Adrenal gland (tissue), 12 donors: ENCODE data around the gene NOSTRIN. TPM values are rescaled to one million over a fixed set of nuclear protein-coding genes. Genes with fewer than 3 reads are reported as not detected.

ENCODE experiments used
- DNase-seq, 7 donors: peaks; one replicate each; pipeline ENCODE4 v3.0.0-alpha.2; 2019 to 2020
- H3K27ac ChIP-seq, 5 donors: fragments of 200-600 bp; sonication (generic) in 4 of 5; 1 replicate in 3 of 5; 2 replicates in 2 of 5; pipeline versions ENCODE4 v1.5.1 to v1.8.0; 2016 to 2020; ENCODE audit warnings: mild to moderate bottlenecking in 1 of 5
- H3K27me3 ChIP-seq: fragments of 200-600 bp; 2 replicates; pipeline ENCODE4 v1.8.0; 2021
- H3K36me3 ChIP-seq, 2 donors: fragments of 200-600 bp; replicated peaks in 1 of 2; 1 replicate in 1 of 2; 2 replicates in 1 of 2; pipeline versions ENCODE4 v1.5.1 to v1.8.0; 2018 to 2022
- H3K4me1 ChIP-seq, 2 donors: fragments of 200-600 bp; replicated peaks in 1 of 2; 1 replicate in 1 of 2; 2 replicates in 1 of 2; pipeline versions ENCODE4 v1.5.1 to v1.8.0; 2018 to 2021
- H3K4me3 ChIP-seq, 4 donors: fragments of 200-600 bp; sonication (generic) in 3 of 4; one replicate each; pipeline ENCODE4 v1.5.1; 2016 to 2018
- H3K9me3 ChIP-seq, 3 donors: fragments of 200-600 bp; sonication (generic) in 1 of 3; replicated peaks in 1 of 3; 1 replicate in 2 of 3; 2 replicates in 1 of 3; pipeline versions ENCODE4 v1.5.1 to v1.8.0; 2016 to 2021
- CTCF ChIP-seq, 6 experiments: fragments of 450-650 bp in 4 of 6; fragments of 200-600 bp in 2 of 6; sonication (generic) in 1 of 6; IDR thresholded peaks; 1 replicate in 5 of 6; 2 replicates in 1 of 6; pipeline versions ENCODE4 v1.5.1 to v1.8.0; 2016 to 2021; ENCODE audit warnings: antibody characterized with exemption in 6 of 6, mild to moderate bottlenecking in 2 of 6, moderate library complexity in 1 of 6
- POLR2A ChIP-seq, 2 donors: fragments of 450-650 bp; IDR thresholded peaks; one replicate each; pipeline ENCODE4 v1.6.1; 2017; ENCODE audit warnings: antibody characterized with exemption in 2 of 2, mild to moderate bottlenecking in 2 of 2, moderate library complexity in 1 of 2
- WGBS, 4 donors: extraction: QIAGEN DNeasy Blood & Tissue Kit in 2 of 4; methylation state at CpG; one replicate each; pipeline versions ENCODE4 v1.1.5 to v1.1.7; 2013 to 2017; 5-methylcytosine and 5-hydroxymethylcytosine counted together
- intact Hi-C, 2 donors: fragments of 100-400 bp; cut with DNase I; formaldehyde crosslinking; loops; one replicate each; pipeline versions ENCODE4 v1.14.1 to v1.15.0; 2022 to 2023
- polyA plus RNA-seq, 3 donors: library from polyadenylated mRNA; stranded (reverse); fragments of 200-250 nt in 2 of 3; fragments of 350-450 nt in 1 of 3; fragmentation: Illumina TruSeq in 1 of 3; extraction: RNeasy Lipid Tissue Mini Kit (QIAGEN cat#74804) in 1 of 3; gene quantifications; one replicate each; pipeline ENCODE4 v1.2.3, GENCODE V29; 2013 to 2014
- total RNA-seq, 9 donors: library from RNA; depleted of rRNA in 4 of 9; stranded (reverse); fragments of >200 nt in 4 of 9; fragments of 120-200 nt in 1 of 9; fragmentation: NEBNext Ultra II Directional in 1 of 9; extraction: Animal tissue kit (Norgen Biotek cat#: 25700) in 1 of 9; gene quantifications; one replicate each; pipeline versions ENCODE4 v1.1.0 to v1.2.4, GENCODE V29; 2013 to 2023
- donor health status: healthy with polysubstance abuse.
- donor health status: Bipolar disorder and iron deficiency.
- donor health status: DM: yes; HTN: yes; CAD: no.
- donor health status: DM: no; HTN: no; CAD: no.
- donor health status: DM: no; HTN: no; CAD: no.
- donor health status: DM: yes; HTN: yes; CAD: no.

The NOSTRIN gene
- total and polyA plus RNA-seq, 12 donors: 13.9 to 134 (median 35.6) TPM

DNA sequence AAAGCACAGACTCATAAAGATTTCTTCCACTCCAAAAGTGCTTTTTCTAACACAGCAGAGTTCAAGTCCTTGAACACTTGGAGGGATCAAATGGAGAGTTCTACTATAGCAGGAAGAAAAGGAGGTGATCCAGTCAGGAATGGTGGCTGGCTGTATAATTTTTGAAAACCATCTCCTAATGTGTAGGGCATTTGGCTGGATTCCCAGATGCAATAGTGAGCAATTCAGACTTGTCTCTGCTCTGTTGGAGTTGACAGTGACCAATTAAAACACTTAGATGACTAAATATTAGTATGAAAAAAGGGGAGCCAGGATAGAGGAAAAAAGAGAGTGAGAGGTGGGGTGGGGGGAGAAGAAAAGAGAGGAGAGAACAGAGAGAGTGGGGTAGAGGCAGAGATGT is 93.3 kb downstream of the NOSTRIN start:
- no peak for TF ChIP-seq CTCF (IDR thresholded peaks at IDR 0.05)
- no peak for TF ChIP-seq POLR2A (IDR thresholded peaks at IDR 0.05)
- H3K27me3 ChIP-seq: no peaks in the 10 kb centered on the region
- no peak for DNase-seq
- H3K4me3 ChIP-seq: no peak overlapping the region
- no peaks in the 10 kb centered on the region for H3K36me3 ChIP-seq
- H3K9me3 ChIP-seq: no peaks in the 10 kb centered on the region
- intact Hi-C loops: no loop called here
- H3K4me1 ChIP-seq: no peaks in the 10 kb centered on the region
- no peak overlapping the region for H3K27ac ChIP-seq

DNA sequence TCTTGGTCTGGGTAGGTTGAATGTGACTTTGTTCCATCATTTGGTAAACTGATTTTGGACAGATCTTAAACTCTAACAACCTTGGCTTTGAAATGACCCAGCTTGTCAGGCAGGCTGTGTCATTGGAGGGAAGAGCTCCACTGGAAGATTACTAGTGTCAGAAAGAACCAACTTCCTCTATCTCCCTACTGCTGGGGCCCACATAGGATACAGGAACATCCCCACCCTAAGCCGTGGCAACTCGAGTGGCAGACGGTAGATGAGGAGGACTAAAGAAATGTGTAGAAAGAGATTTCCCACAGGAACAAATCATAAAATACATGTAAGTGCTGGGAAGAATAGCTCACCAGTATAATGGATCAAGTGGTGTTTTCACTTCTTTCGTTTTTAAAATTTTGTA is 94.3 kb downstream of the NOSTRIN start:
- WGBS, 4 donors: 54 to 67% (median 59%) methylated on average over 4 of the region's 4 CpGs
- no peak for DNase-seq
- no peaks in the 10 kb centered on the region for H3K4me1 ChIP-seq
- intact Hi-C loops: no loop called here
- no peak overlapping the region for H3K27ac ChIP-seq
- no peaks in the 10 kb centered on the region for H3K27me3 ChIP-seq
- H3K9me3 ChIP-seq: no peaks in the 10 kb centered on the region
- no peaks in the 10 kb centered on the region for H3K36me3 ChIP-seq
- no peak for TF ChIP-seq CTCF (IDR thresholded peaks at IDR 0.05)
- TF ChIP-seq POLR2A (IDR thresholded peaks at IDR 0.05): no peak
- no peak overlapping the region for H3K4me3 ChIP-seq

DNA sequence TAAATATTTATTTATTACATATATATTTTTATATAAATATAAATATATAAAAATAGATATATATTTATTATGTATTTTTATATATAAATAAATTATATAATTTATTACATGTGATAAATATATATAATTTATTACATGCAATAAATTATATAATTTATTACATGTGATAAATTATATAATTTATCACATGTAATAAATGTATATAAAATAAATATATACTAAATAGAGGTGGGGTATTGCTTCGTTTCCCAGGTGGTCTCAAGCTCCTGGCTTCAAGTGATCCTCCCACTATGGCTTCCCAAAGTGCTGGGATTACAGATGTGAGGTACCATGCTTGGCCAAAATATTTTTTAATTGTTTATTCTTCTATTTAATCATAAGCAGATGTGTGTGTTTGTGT is 95.0 kb downstream of the NOSTRIN start:
- Histone ChIP-seq H3K27ac (no peak overlapping the region), H3K36me3 (no peaks in the 10 kb centered on the region), H3K27me3 (no peaks in the 10 kb centered on the region), H3K4me1 (no peaks in the 10 kb centered on the region), H3K4me3 (no peak overlapping the region), H3K9me3 (no peaks in the 10 kb centered on the region)
- intact Hi-C loops: no loop called here
- 50 to 89% (median 56%) methylated on average over 1 of the region's 1 CpG for WGBS, 4 donors
- TF ChIP-seq CTCF (IDR thresholded peaks at IDR 0.05) (no peak), POLR2A (IDR thresholded peaks at IDR 0.05) (no peak)
- no peak for DNase-seq

DNA sequence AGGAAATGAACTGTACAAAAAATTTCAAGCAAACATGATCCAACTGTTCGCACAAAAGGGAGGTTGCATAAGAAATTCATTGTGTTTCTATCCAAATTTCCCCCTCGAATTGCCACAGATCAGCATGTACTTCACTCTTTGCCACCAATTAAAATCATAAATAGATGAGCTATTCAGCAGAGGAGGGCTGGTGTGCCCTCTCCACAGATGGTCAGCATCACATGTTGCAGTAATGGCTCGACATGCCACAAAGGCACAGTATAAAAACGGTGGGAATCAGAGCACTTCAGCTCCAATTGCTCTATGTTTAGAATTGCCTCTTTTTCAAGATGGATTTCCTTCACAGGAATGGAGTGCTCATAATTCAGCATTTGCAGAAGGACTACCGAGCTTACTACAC is 98.6 kb downstream of the NOSTRIN start, which contains the start of gene G6PC2:
TSS of gene G6PC2 (plus strand) at position 289 of the 400 bp plus-strand sequence. CDS start at position 330, 41 bp downstream.
- DNase-seq: no peak
- no peak for TF ChIP-seq POLR2A (IDR thresholded peaks at IDR 0.05)
- TF ChIP-seq CTCF (IDR thresholded peaks at IDR 0.05): no peak
- Histone ChIP-seq H3K4me3 (peak within 1 kb of the TSS in 1 of 4 donors; percentile 33), H3K27me3 (no peaks in the 10 kb centered on the region), H3K9me3 (no peaks in the 10 kb centered on the region), H3K4me1 (no peaks in the 10 kb centered on the region), H3K36me3 (no peaks in the 10 kb centered on the region), H3K27ac (no peak within 1 kb of the TSS)
- WGBS, 4 donors: 64 to 78% (median 67%) methylated on average over 5 of the region's 5 CpGs
- intact Hi-C loops: no loop called here
